Mesenchymal stem cell (in vitro differentiated cells and primary cell): ENCODE measurements around the gene MAJIN.
"Not testable (repeated sequence)": the region's sequence is repeated elsewhere in the genome, so short reads cannot be mapped to it uniquely, and the experiment has no call there.

Source experiments
- DNase-seq: peaks from one replicate; pipeline ENCODE4 v3.0.0-alpha.2; 2013
- H2AFZ ChIP-seq: one replicate; pipeline ENCODE4 v1.6.1; 2013; ENCODE audit warnings: low read depth, mild to moderate bottlenecking, control low read depth, inconsistent platforms, low read length, moderate library complexity
- H2AK5ac ChIP-seq: 2 replicates; pipeline ENCODE4 v1.6.1; 2013; ENCODE audit warnings: low read length, moderate library complexity, mild to moderate bottlenecking, inconsistent platforms; ENCODE audit not compliant: severe bottlenecking
- H2BK120ac ChIP-seq: one replicate; pipeline ENCODE4 v1.6.1; 2013; ENCODE audit warnings: low read depth, mild to moderate bottlenecking, inconsistent platforms, low read length, moderate library complexity
- H2BK12ac ChIP-seq, 2 experiments: one replicate each; pipeline ENCODE4 v1.6.1; 2013; ENCODE audit warnings: inconsistent platforms in 2 of 2, low read length in 2 of 2, mild to moderate bottlenecking in 2 of 2, moderate library complexity in 2 of 2, control low read depth in 1 of 2
- H2BK15ac ChIP-seq: one replicate; pipeline ENCODE4 v1.6.1; 2013; ENCODE audit warnings: mild to moderate bottlenecking, low read depth, inconsistent platforms; ENCODE audit not compliant: poor library complexity, severe bottlenecking
- H2BK5ac ChIP-seq: 2 replicates; pipeline ENCODE4 v1.6.1; 2013; ENCODE audit warnings: low read depth, mild to moderate bottlenecking, low read length, control low read depth, inconsistent platforms; ENCODE audit not compliant: poor library complexity, severe bottlenecking
- H3K14ac ChIP-seq, 2 experiments: one replicate each; pipeline ENCODE4 v1.6.1; 2013; ENCODE audit warnings: inconsistent platforms in 2 of 2, low read length in 2 of 2, control low read depth in 1 of 2, mild to moderate bottlenecking in 1 of 2, moderate library complexity in 1 of 2
- H3K18ac ChIP-seq, 2 experiments: one replicate each; pipeline ENCODE4 v1.6.1; 2013; ENCODE audit warnings: inconsistent platforms in 2 of 2, low read length in 2 of 2, control low read depth in 1 of 2, low read depth in 1 of 2, mild to moderate bottlenecking in 1 of 2
- H3K23ac ChIP-seq, 2 experiments: one replicate each; pipeline ENCODE4 v1.6.1; 2013; ENCODE audit warnings: inconsistent platforms in 2 of 2, low read length in 2 of 2, mild to moderate bottlenecking in 2 of 2, moderate library complexity in 2 of 2, control low read depth in 1 of 2
- H3K27ac ChIP-seq: 2 replicates; pipeline ENCODE4 v1.5.1; 2013; ENCODE audit warnings: mild to moderate bottlenecking, moderate library complexity, low read length, control low read depth, inconsistent platforms; ENCODE audit not compliant: poor library complexity, severe bottlenecking
- H3K27me3 ChIP-seq, 2 experiments: 2 replicates each; pipeline versions ENCODE4 v1.6.1 to v1.7.0; 2013; ENCODE audit warnings: low read length in 2 of 2, mild to moderate bottlenecking in 2 of 2, moderate library complexity in 2 of 2, control low read depth in 1 of 2, inconsistent platforms in 1 of 2; ENCODE audit not compliant: control insufficient read depth in 1 of 2, insufficient read depth in 1 of 2
- H3K36me3 ChIP-seq, 2 experiments: 2 replicates each; pipeline versions ENCODE4 v1.6.1 to v1.7.0; 2013; ENCODE audit warnings: low read length in 2 of 2, control low read depth in 1 of 2, inconsistent platforms in 1 of 2, low read depth in 1 of 2, mild to moderate bottlenecking in 1 of 2; ENCODE audit not compliant: insufficient read depth in 2 of 2, control insufficient read depth in 1 of 2
- H3K4ac ChIP-seq, 2 experiments: one replicate each; pipeline ENCODE4 v1.6.1; 2013; ENCODE audit warnings: inconsistent platforms in 2 of 2, low read length in 2 of 2, mild to moderate bottlenecking in 2 of 2, moderate library complexity in 2 of 2, control low read depth in 1 of 2, low read depth in 1 of 2
- H3K4me1 ChIP-seq: 2 replicates; pipeline ENCODE4 v1.6.1; 2013; ENCODE audit warnings: low read depth, low read length, control low read depth; ENCODE audit not compliant: control insufficient read depth, insufficient read depth
- H3K4me2 ChIP-seq: 2 replicates; pipeline ENCODE4 v1.6.1; 2013; ENCODE audit warnings: low read length, mild to moderate bottlenecking, inconsistent platforms; ENCODE audit not compliant: poor library complexity, severe bottlenecking
- H3K4me3 ChIP-seq, 2 experiments: 2 replicates each; pipeline versions ENCODE4 v1.5.1 to v1.7.0; 2013; ENCODE audit warnings: low read length in 2 of 2, mild to moderate bottlenecking in 2 of 2, control low read depth in 1 of 2, low read depth in 1 of 2; ENCODE audit not compliant: insufficient read depth in 1 of 2
- H3K79me1 ChIP-seq: replicated peaks from 2 replicates; pipeline ENCODE4 v1.6.1; 2013; ENCODE audit warnings: mild to moderate bottlenecking, control low read depth, low read length, inconsistent platforms; ENCODE audit not compliant: poor library complexity, severe bottlenecking
- H3K9ac ChIP-seq: 2 replicates; pipeline ENCODE4 v1.7.0; 2013; ENCODE audit warnings: mild to moderate bottlenecking, low read length, moderate library complexity
- H3K9me3 ChIP-seq: 2 replicates; pipeline ENCODE4 v1.7.0; 2013; ENCODE audit warnings: mild to moderate bottlenecking, low read length; ENCODE audit not compliant: control insufficient read depth
- H4K8ac ChIP-seq: one replicate; pipeline ENCODE4 v1.6.1; 2013; ENCODE audit warnings: inconsistent platforms, mild to moderate bottlenecking, low read length, moderate library complexity
- H4K91ac ChIP-seq: one replicate; pipeline ENCODE4 v1.6.1; 2013; ENCODE audit warnings: mild to moderate bottlenecking, low read length, inconsistent platforms
- WGBS: methylation state at CpG from one replicate; pipeline ENCODE4 v1.1.7; 2013; ENCODE audit warnings: mixed read lengths; 5-methylcytosine and 5-hydroxymethylcytosine counted together

MAJIN gene

DNA sequence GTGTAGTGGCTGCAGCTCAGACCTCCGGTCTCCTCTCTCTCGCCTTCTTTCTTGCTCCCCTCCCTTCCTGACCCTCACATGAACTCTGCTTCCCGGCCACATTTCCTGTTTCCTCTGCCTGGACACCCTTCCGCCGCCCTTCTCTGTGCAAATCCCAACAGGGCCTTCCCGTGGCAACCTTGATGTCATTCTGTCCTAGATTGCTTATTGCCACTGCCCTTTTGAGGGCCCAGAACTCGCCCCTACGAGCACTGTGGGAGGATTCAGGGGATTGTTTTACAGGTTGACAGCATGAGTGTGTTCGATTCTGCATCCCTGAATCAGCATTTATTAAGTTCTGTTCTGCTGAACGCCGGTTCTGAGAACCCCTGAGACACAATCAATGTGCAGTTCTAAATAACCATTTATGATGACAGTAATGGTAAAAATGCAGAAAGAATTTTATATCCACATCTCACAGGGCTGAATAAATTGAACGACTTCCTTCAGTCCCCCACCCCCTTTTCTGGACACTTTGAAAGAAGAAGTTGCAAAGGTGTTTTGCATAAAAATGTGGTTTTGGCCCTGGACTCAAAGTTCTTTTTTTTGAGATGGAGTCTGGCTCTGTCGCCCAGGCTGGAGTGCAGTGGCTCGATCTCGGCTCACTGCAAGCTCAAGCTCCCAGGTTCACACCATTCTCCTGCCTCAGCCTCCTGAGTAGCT is 18.5 kb upstream of the MAJIN start:
- no peak overlapping the region for H2BK120ac ChIP-seq
- H4K91ac ChIP-seq, result no peak overlapping the region
- H3K27ac ChIP-seq, result no peak overlapping the region
- H3K36me3 ChIP-seq, result no peaks in the 10 kb centered on the region
- H2BK12ac ChIP-seq, result no peak overlapping the region
- H2AK5ac ChIP-seq, result no peak overlapping the region
- H3K4me2 ChIP-seq, result no peak overlapping the region
- H3K14ac ChIP-seq, result no peak overlapping the region
- H3K79me1 ChIP-seq, result no peaks in the 10 kb centered on the region
- peak overlapping the region; percentile 29 for H2AFZ ChIP-seq
- H3K4ac ChIP-seq, result no peak overlapping the region
- H2BK5ac ChIP-seq, result no peak overlapping the region
- peak overlapping the region; percentile 80 for H4K8ac ChIP-seq
- H3K4me1 ChIP-seq, result peaks cover 2% of the 10 kb centered on the region
- no peak overlapping the region for H2BK15ac ChIP-seq
- 22% methylated on average over 9 of the region's 15 CpGs for WGBS
- H3K9me3 ChIP-seq, result no peaks in the 10 kb centered on the region
- peak; percentile 24 for DNase-seq
- H3K23ac ChIP-seq, result no peak overlapping the region
- no peak overlapping the region for H3K18ac ChIP-seq
- H3K9ac ChIP-seq, result no peak overlapping the region
- peak overlapping the region in 1 of 2 experiments; percentile 8 for H3K4me3 ChIP-seq
- H3K27me3 ChIP-seq, result peaks cover 7 to 18% of the 10 kb centered on the region in 2 experiments

DNA sequence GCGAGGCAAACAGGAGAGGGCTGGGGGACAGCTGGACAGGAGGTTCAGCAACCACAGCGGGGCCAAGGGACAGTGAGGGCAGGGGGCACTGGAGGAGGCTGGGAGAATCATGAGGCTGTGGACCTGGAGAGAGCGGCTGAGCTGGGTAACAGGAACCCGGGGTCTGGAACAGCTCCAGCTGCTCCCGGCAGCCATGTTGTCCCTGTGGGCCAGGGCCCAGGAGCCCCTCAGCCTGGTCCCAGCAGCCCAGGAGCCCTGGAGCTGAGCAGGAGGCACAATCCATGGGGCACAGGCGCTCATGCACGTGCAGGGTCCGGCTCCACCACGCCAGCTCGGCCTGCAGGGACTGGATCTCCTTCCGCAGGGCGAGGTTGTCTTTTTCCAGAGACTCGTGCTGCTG is 17.5 kb upstream of the MAJIN start:
- Histone ChIP-seq H2BK15ac (no peak overlapping the region), H3K79me1 (no peaks in the 10 kb centered on the region), H3K36me3 (no peaks in the 10 kb centered on the region), H3K14ac (no peak overlapping the region), H2AFZ (no peak overlapping the region), H3K4ac (no peak overlapping the region), H2BK12ac (no peak overlapping the region), H3K9ac (no peak overlapping the region), H3K4me1 (peaks cover 2% of the 10 kb centered on the region), H2AK5ac (no peak overlapping the region), H4K91ac (no peak overlapping the region), H3K4me2 (no peak overlapping the region), H4K8ac (peak overlapping the region; percentile 8), H3K27me3 (peaks cover 4 to 18% of the 10 kb centered on the region in 2 experiments), H3K23ac (no peak overlapping the region), H3K4me3 (peak overlapping the region in 1 of 2 experiments; percentile 18), H3K27ac (no peak overlapping the region), H3K9me3 (no peaks in the 10 kb centered on the region), H2BK120ac (no peak overlapping the region), H2BK5ac (no peak overlapping the region), H3K18ac (peak overlapping the region in 1 of 2 experiments; percentile 42)
- WGBS, result 93% methylated on average over 13 of the region's 13 CpGs
- DNase-seq, result no peak

DNA sequence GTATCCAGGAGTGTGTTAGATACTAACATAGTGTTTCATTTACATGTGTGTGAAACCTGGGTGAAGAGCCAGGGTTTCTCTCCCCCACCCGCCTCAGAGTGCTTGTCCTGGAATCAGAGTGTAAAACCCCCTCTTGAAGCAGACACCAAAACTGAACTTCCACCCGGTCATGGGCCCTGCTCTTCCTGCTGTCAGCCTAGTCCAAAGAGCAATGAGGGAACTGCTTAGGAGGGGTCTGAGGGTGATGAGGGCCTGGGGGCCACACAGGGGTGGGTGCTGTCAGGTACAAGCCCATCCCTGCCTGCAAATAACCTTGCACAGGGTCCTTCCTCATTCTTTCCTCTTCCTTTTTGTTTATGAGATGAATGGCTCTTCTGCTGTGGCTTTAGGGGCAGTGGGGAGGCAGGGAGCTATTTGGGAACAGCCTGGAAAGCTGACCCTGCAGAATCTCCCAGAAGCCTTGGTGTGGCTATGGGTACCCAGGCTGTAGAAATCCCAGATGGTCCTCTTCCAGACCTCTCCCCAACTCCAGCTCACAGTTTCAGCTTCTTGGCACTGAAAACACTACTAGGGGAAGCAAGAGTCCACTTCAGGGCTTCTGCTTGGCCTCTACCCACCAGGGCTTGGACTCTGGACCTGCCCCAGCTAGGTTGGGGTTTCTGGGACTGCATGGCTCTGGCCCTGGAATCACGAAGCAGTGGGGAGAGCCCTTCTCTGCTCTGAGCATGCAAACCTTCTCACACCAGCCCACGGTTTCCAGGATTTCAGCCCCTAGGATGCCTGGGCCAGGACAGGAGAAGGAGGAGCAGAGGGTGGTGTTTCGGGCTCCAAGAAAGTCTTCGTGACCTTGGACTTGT is 16.3 kb upstream of the MAJIN start:
- Histone ChIP-seq H4K8ac (no peak overlapping the region), H3K4me2 (no peak overlapping the region), H3K9me3 (no peaks in the 10 kb centered on the region), H3K18ac (no peak overlapping the region), H2AFZ (no peak overlapping the region), H3K23ac (no peak overlapping the region), H2BK12ac (no peak overlapping the region), H2BK120ac (no peak overlapping the region), H2BK15ac (no peak overlapping the region), H2AK5ac (no peak overlapping the region), H3K9ac (no peak overlapping the region), H3K36me3 (no peaks in the 10 kb centered on the region), H4K91ac (no peak overlapping the region), H3K4me3 (no peak overlapping the region), H3K4ac (no peak overlapping the region), H3K27ac (no peak overlapping the region), H3K79me1 (no peaks in the 10 kb centered on the region), H3K14ac (no peak overlapping the region), H2BK5ac (no peak overlapping the region), H3K4me1 (peaks cover 2% of the 10 kb centered on the region), H3K27me3 (peaks cover 0 to 13% of the 10 kb centered on the region in 2 experiments)
- no peak for DNase-seq
- 96% methylated on average over 4 of the region's 6 CpGs for WGBS

DNA sequence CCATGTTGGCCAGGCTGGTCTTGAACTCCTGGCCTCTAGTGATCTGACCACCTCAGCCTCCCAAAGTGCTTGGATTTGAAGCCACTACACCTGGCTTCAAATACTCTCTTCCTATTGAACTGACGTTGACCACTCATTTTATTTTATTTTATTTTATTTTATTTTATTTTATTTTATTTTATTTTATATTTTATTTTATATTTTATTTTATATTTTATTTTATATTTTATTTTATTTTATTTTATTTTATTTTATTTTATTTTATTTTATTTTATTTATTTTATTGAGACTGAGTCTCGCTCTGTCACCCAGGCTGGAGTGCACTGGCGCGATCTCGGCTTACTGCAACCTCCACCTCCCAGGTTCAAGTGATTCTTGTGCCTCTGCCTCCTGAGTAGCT is 11.4 kb upstream of the MAJIN start:
- H2BK15ac ChIP-seq, H3K27me3 ChIP-seq, H3K4me1 ChIP-seq, H3K23ac ChIP-seq, H3K36me3 ChIP-seq, H2AFZ ChIP-seq, H3K9me3 ChIP-seq, DNase-seq, H4K91ac ChIP-seq, H3K4me2 ChIP-seq, H3K14ac ChIP-seq, H3K27ac ChIP-seq, H2BK120ac ChIP-seq, H3K4ac ChIP-seq, H3K9ac ChIP-seq, H3K79me1 ChIP-seq, H2AK5ac ChIP-seq, H3K4me3 ChIP-seq, H4K8ac ChIP-seq, H3K18ac ChIP-seq, H2BK12ac ChIP-seq, H2BK5ac ChIP-seq: not testable (repeated sequence)
- WGBS, result 97% methylated on average over 4 of the region's 5 CpGs
